OCI-LY7 (cell line): ENCODE data around the gene VPS13D. TPM values are rescaled to one million over a fixed set of nuclear protein-coding genes. Genes with fewer than 3 reads are reported as not detected.

ENCODE experiments used
- BruUV-seq: library from RNA; stranded (reverse); fragments of 400-500 nt; replicated peaks from 2 replicates; lab custom pipeline; 2021; lab: Mats Ljungman, UMichigan
- CTCF ChIA-PET: fragments of 300-600 bp; sonication (Branson Sonifier 250); formaldehyde crosslinking; loops from one replicate; lab custom pipeline; 2022; ENCODE audit warnings: antibody characterized with exemption; ENCODE audit not compliant: unreplicated experiment; lab: Charles Lee
- POLR2A ChIA-PET: fragments of 300-600 bp; sonication (Branson Sonifier 250); formaldehyde crosslinking; loops from one replicate; lab custom pipeline; 2022; ENCODE audit warnings: antibody characterized with exemption; lab: Charles Lee
- DNase-seq: peaks from one replicate; pipeline ENCODE4 v3.0.0-alpha.2; 2015; ENCODE audit warnings: low spot score
- H2AFZ ChIP-seq: fragments of 200-600 bp; sonication (generic), shearing (Covaris generic); 2 replicates; pipeline ENCODE4 v1.6.1; 2014; ENCODE audit warnings: mild to moderate bottlenecking, antibody characterized with exemption, low read length, moderate library complexity
- H3K27ac ChIP-seq: fragments of 200-600 bp; sonication (generic); 2 replicates; pipeline ENCODE4 v1.5.1; 2014; ENCODE audit warnings: mixed run types, low read depth, mild to moderate bottlenecking, moderate library complexity, low read length, inconsistent platforms; ENCODE audit not compliant: poor library complexity, severe bottlenecking
- H3K36me3 ChIP-seq: fragments of 200-600 bp; sonication (generic); 2 replicates; pipeline ENCODE4 v1.6.1; 2014; ENCODE audit warnings: mild to moderate bottlenecking, antibody characterized with exemption, low read length, moderate library complexity, mixed read lengths; ENCODE audit not compliant: insufficient read depth
- H3K4me1 ChIP-seq: fragments of 200-600 bp; sonication (generic); 2 replicates; pipeline ENCODE4 v1.5.1; 2014; ENCODE audit warnings: mild to moderate bottlenecking, low read length; ENCODE audit not compliant: insufficient read depth, poor library complexity, severe bottlenecking
- H3K4me2 ChIP-seq: fragments of 200-600 bp; sonication (generic); 2 replicates; pipeline ENCODE4 v1.6.1; 2014; ENCODE audit warnings: mild to moderate bottlenecking, low read length
- H3K4me3 ChIP-seq: fragments of 200-600 bp; sonication (generic); 2 replicates; pipeline ENCODE4 v1.5.1; 2014; ENCODE audit warnings: mild to moderate bottlenecking, low read depth, low read length; ENCODE audit not compliant: poor library complexity, severe bottlenecking
- H3K79me2 ChIP-seq: fragments of 200-600 bp; sonication (generic); 2 replicates; pipeline ENCODE4 v1.6.1; 2016; ENCODE audit warnings: low read depth, mild to moderate bottlenecking, low read length, moderate library complexity, mixed read lengths; ENCODE audit not compliant: insufficient read depth
- H3K9me2 ChIP-seq: fragments of 200-600 bp; sonication (generic); 2 replicates; pipeline ENCODE4 v1.6.1; 2016; ENCODE audit warnings: mild to moderate bottlenecking, low read length, mixed read lengths; ENCODE audit not compliant: insufficient read depth
- H3K9me3 ChIP-seq: fragments of 200-600 bp; sonication (generic); 2 replicates; pipeline ENCODE4 v1.6.1; 2014; ENCODE audit warnings: mild to moderate bottlenecking, mixed run types, low read length, mixed read lengths
- H4K20me1 ChIP-seq: fragments of 200-600 bp; sonication (generic); 2 replicates; pipeline ENCODE4 v1.6.1; 2014; ENCODE audit warnings: mild to moderate bottlenecking, antibody characterized with exemption, low read length, moderate library complexity, mixed read lengths; ENCODE audit not compliant: insufficient read depth
- CTCF ChIP-seq: fragments of 200-600 bp; sonication (generic); conservative IDR thresholded peaks from 2 replicates; pipeline ENCODE4 v1.5.1; 2014; ENCODE audit warnings: mild to moderate bottlenecking, antibody characterized with exemption, low read length, moderate library complexity, mixed read lengths
- EZH2phosphoT487 ChIP-seq: fragments of 200-600 bp; sonication (generic); IDR thresholded peaks from 2 replicates; pipeline ENCODE4 v1.6.1; 2018; ENCODE audit warnings: low read depth, borderline replicate concordance, mild to moderate bottlenecking, mixed run types, antibody characterized with exemption, low read length, moderate library complexity, mixed read lengths
- intact Hi-C: fragments of 100-400 bp; cut with micrococcal nuclease; formaldehyde crosslinking; loops from one replicate; pipeline ENCODE4 v1.10.0; 2022; ENCODE audit not compliant: unreplicated experiment
- total RNA-seq, 2 experiments: library from RNA; depleted of rRNA in 1 of 2; stranded (reverse); fragments of >200 nt in 1 of 2; shearing (Covaris generic) in 1 of 2; gene quantifications; 2 replicates each; pipeline ENCODE4 v1.2.3, GENCODE V29; 2014 to 2022

VPS13D gene
- total RNA-seq, 2 experiments from 2014 or later: 23.9 to 39.2 TPM

DNA sequence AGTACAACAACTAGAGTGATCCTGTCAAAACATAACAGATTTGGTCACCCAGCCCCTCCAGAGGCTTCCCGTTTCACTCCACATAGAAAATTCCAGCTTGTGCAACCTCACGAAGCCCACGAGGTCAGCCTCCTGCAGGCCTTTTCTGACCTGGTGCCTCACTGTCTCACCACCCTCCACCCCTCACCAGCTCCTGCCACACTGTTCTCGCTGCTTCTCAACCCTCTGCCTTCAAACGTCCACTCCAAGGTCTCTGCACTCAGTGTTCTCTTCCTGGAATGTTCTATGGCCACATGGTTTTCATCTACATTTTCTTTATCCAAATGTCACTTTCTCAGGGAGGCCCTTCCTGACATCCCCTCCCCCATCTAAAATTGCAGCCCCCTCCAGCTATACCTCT lies 209.2 kb downstream of the VPS13D start:
- TF ChIP-seq CTCF (no peak), EZH2phosphoT487 (no peak)
- no peak for DNase-seq
- H3K9me3 ChIP-seq: no peaks in the 10 kb centered on the region
- no peak overlapping the region for H2AFZ ChIP-seq
- H3K79me2 ChIP-seq: no peaks in the 10 kb centered on the region
- intact Hi-C loops: no loop called here
- peaks cover 3% of the 10 kb centered on the region for H3K4me1 ChIP-seq
- no peak overlapping the region for H3K27ac ChIP-seq
- H4K20me1 ChIP-seq: no peaks in the 10 kb centered on the region
- CTCF ChIA-PET: no interaction called here
- no peak overlapping the region for H3K4me2 ChIP-seq
- H3K36me3 ChIP-seq: no peaks in the 10 kb centered on the region
- no peak overlapping the region for H3K4me3 ChIP-seq
- POLR2A ChIA-PET: no interaction called here
- no peaks in the 10 kb centered on the region for H3K9me2 ChIP-seq
- BruUV-seq: no TSS peak

- TF ChIP-seq CTCF (no peak), EZH2phosphoT487 (no peak)
- intact Hi-C loops: no loop called here
- H3K36me3 ChIP-seq: no peaks in the 10 kb centered on the region
- H3K9me3 ChIP-seq: no peaks in the 10 kb centered on the region; the same call in 1 of the 2 replicates
- no peak overlapping the region for H3K4me3 ChIP-seq
- no peaks in the 10 kb centered on the region for H4K20me1 ChIP-seq
- H3K9me2 ChIP-seq: no peaks in the 10 kb centered on the region
- CTCF ChIA-PET: no interaction called here
- POLR2A ChIA-PET: interaction anchor here (0.6 kb wide), 1 partner anchor 50 kb away, joined by 3 read pairs; no protein-coding TSS in a partner anchor
- H3K79me2 ChIP-seq: no peaks in the 10 kb centered on the region
- H3K4me1 ChIP-seq: no peaks in the 10 kb centered on the region
- BruUV-seq: no TSS peak
- H3K27ac ChIP-seq: no peak overlapping the region
- no peak overlapping the region for H3K4me2 ChIP-seq
- DNase-seq: no peak
- H2AFZ ChIP-seq: no peak overlapping the region
These were observed 211.7 kb downstream of the VPS13D start for GRCh38 chr1:12441414-12442105.

GRCh38 chr1:12442217-12442616 lies 212.4 kb downstream of the VPS13D start:
- Histone ChIP-seq H2AFZ (no peak overlapping the region), H3K4me2 (no peak overlapping the region), H3K9me3 (no peaks in the 10 kb centered on the region; the same call in 1 of the 2 replicates), H3K36me3 (no peaks in the 10 kb centered on the region), H3K79me2 (no peaks in the 10 kb centered on the region), H3K4me3 (no peak overlapping the region), H3K27ac (no peak overlapping the region), H3K4me1 (no peaks in the 10 kb centered on the region), H4K20me1 (no peaks in the 10 kb centered on the region), H3K9me2 (no peaks in the 10 kb centered on the region)
- no TSS peak for BruUV-seq
- CTCF ChIA-PET: no interaction called here
- POLR2A ChIA-PET: no interaction called here
- no peak for TF ChIP-seq EZH2phosphoT487
- no peak for TF ChIP-seq CTCF
- no peak for DNase-seq
- intact Hi-C loops: no loop called here
